Activated gamma-delta T cell treated with anti-CD3 and anti-CD28 coated beads, Interleukin-2, amount 50 U/mL, for 16 hours (primary cell): ENCODE results near the gene LSAMP.

Experiments used
- DNase-seq: peaks from one replicate; pipeline ENCODE4 v3.0.0-alpha.2; 2020; ENCODE audit warnings: low read depth

LSAMP gene

GRCh38 chr3:116445311-116445841 lies at the start of gene LSAMP:
TSS of gene LSAMP (minus strand) at chr3:116445487.
- DNase-seq = no peak

- no peak for DNase-seq
Observed at GRCh38 chr3:116492379-116492778, 47.1 kb upstream of the LSAMP start.

GRCh38 chr3:116483135-116483534 lies 37.8 kb upstream of the LSAMP start:
- DNase-seq = no peak

DNA sequence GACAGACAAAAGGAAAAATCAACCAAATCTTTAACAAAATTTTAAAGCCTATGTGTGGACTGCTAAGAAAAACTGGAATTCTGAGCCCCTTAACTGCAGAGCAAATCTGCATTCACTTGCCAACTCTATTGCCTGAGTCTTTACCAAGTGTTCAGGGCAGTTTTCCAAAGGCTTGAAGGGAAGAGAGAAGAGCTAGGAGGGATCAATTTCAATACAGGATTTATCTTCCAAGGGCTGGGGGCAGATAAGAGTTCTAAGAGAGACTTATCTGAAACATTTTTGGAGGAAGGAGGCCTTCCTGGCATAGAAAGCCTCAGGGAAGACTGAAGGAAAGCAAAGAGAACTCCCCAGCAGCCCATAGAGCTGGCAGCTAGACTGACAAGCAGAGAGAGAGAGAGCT lies 31.4 kb upstream of the LSAMP start:
- DNase-seq = no peak

GRCh38 chr3:116474801-116475200 lies 29.5 kb upstream of the LSAMP start:
- DNase-seq = no peak

- no peak for DNase-seq
Observed at GRCh38 chr3:116474032-116474780, 28.9 kb upstream of the LSAMP start.

DNA sequence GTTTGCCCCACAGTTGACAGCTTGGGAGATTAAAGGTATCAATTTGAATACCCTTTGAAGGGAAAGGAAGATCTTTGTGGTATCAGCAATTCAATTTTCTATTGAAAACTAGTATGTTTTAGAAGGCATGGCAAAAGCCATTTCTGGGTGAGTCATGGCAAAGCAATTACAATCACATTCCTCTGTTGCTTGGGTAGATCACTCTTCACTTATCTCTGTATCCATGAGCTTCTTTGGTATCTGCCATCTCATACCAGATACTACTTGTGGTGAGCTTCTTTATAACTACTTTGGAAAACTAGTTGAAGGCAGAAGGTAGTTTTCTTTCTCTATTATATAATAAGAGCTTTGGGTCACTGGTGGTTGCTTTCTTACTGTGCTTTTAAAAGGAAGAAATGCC lies 28.3 kb upstream of the LSAMP start:
- DNase-seq = no peak

DNA sequence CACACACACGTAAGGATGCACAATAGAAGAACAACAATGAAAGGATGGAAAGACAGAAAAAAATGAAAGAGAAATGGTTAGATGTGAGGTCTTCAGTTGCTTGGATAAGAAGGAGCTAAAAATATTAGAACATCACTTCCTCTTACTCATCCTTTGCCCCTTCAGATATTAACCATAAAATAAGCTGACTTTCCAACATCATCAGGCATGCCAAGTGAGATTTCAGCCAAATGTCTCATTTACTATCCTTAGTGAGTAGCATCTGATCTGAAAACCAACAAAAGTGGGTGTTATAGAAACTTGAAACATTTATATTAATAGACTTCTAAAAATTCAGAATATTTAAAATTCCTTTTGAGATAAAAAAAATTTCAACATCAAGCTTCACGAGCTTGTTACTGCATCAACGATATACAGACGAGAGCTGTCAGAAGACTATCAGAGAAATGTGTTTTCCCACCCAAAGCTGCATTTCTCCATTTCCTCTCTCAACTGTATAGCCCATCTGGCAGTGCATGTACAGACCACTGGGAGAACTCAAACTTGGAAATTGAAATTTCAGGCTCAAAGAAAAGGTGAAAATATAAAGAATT lies 25.4 kb upstream of the LSAMP start:
- no peak for DNase-seq

DNA sequence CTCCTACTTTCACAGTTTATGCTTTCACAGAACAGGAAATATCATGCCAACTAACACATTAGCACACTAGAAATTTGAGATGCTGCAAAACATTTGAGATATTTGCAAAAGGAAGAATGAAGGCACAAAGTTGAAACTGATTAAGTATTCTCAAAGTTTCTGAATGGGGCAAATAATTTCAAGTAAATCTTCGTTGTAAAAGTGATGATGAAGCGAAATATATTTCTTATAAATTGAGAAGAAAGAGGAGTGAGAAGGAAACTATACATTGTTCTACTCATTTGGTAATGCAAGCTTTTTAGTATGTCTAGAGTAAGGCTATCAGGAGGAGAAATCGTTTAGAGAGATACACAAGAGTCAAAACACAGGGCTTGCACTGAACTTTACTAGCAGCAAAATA lies 24.3 kb upstream of the LSAMP start:
- no peak for DNase-seq

GRCh38 chr3:116464276-116464798 lies 19.1 kb upstream of the LSAMP start:
- DNase-seq = no peak

DNA sequence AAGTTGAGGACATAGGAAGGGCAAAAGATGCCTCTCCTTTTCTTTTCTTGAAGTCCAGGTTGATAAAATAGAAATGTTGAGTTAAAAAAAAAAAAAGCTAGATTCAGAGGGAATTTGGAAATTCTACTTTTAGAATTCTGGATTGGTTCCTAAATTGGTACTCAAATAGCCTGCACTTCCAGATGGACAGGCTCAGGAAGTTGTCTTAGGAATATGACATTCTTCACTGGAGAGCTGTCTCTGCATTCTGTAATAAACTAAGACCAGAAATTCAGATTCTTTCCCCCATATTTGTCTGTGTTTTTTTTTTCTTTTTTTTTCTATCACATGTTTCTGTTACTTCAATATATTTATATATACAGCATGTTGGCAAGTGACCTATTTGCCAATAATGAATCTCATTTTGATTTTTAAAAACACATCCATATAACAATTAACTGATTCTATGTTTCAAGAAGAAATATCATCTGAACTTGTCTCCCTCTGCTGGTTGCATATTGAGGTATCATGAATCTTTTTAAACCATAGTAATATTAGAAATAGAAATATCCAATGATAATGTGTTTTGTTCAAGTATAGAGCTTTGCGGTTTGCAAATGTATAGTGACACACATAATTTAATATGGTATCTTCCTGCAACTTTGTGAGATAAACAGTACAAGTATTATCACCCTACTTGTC lies 8.5 kb upstream of the LSAMP start:
- DNase-seq = no peak

- DNase-seq = no peak
Observed at GRCh38 chr3:116449546-116450350, 4.5 kb upstream of the LSAMP start.

- no peak for DNase-seq
Observed at GRCh38 chr3:116445990-116446389, 703 bp upstream of the LSAMP start.

DNA sequence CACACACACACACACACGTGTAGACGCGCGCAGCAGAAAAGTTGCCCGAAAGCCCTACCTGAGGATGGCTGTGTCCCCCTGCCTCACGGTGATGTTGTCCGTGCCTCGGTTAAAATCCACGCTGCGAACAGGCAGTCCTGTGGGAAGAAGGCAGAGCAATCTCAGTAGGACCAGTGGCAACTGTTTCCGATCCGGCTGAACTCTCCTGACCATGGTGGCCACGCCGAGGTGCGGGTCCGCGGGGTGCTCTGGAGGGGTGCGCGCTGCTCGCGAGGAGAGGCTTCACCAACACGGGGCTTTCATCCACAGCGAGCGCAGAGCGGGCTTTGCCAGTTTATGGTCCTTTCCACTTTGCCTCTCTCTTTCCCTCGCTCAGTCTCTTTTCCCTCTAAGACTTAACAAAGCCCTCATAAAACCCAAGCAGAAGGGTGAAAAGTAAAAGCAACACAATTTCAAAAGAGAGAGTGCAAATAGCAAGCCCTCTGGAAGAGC lies 422 bp downstream of the LSAMP start:
- no peak for DNase-seq

GRCh38 chr3:116444115-116444747 lies 1.1 kb downstream of the LSAMP start:
- DNase-seq = no peak

- DNase-seq = no peak
Observed at GRCh38 chr3:116443191-116443661, 2.1 kb downstream of the LSAMP start.

- no peak for DNase-seq
Observed at GRCh38 chr3:116442331-116443021, 2.8 kb downstream of the LSAMP start.

DNA sequence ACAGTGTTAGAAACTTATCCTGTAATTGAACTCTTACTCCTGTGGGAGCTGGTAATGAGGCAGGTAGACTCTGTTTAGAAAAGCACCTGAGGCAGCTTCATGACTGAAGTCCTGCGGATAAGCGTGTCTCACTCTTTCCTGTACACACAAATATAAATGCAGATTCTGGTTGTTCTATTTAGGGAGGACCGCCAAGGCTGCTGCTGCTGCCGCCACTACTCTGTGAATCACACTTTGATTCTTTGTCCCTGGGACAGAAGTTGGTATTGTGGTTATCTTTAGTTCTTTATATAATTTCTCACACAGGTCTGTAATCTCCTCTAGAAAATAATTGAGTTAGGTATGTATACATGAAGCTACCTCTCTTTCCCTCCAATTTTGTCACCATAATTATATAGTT lies 3.6 kb downstream of the LSAMP start:
- DNase-seq = no peak

GRCh38 chr3:116440196-116440595 lies 5.1 kb downstream of the LSAMP start:
- no peak for DNase-seq

DNA sequence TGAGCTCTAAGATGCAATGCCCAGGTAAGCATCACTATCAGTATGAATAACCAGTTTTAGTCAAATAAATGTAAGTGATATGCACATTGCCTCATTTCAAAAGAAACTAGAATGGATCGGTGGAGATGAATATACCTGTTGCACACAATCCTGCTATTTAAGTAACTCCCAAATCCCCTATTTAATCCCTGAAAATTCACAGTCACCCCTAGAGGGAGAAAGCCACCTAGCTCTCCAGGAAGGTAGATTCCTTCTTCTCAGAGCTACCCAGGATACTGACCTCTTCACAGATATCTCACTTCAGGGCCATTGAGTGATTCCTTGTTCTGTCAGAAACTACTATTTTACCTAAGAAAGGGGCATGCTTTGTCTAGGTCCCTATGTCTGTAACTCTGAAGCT lies 11.7 kb downstream of the LSAMP start:
- DNase-seq = no peak

DNA sequence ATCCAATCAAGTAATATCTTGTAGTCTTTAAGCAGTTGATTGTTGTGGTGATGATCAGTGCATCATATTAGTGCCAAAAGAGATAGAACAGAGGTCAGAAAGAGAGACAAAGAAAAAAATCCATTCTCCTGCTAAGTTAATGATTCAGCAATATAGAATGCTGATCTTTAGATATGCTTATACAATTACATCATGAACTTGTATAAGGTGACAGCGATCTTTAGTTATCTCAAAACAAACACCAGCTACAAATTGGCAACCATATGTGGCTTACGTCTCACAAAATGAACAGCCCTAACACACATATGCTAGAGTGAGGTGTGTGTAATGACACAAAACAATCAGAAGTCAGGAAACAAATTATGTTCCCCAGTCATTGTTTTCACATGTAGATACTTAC lies 12.5 kb downstream of the LSAMP start:
- no peak for DNase-seq
